Measurements from ENCODE around the gene ADAMTS8. TPM values are rescaled to one million over a fixed set of nuclear protein-coding genes. Genes with fewer than 3 reads are reported as not detected.

The ADAMTS8 gene
- total and polyA plus RNA-seq, 8 donors = 0.58 to 24.1 (median 4.8) TPM

DNA sequence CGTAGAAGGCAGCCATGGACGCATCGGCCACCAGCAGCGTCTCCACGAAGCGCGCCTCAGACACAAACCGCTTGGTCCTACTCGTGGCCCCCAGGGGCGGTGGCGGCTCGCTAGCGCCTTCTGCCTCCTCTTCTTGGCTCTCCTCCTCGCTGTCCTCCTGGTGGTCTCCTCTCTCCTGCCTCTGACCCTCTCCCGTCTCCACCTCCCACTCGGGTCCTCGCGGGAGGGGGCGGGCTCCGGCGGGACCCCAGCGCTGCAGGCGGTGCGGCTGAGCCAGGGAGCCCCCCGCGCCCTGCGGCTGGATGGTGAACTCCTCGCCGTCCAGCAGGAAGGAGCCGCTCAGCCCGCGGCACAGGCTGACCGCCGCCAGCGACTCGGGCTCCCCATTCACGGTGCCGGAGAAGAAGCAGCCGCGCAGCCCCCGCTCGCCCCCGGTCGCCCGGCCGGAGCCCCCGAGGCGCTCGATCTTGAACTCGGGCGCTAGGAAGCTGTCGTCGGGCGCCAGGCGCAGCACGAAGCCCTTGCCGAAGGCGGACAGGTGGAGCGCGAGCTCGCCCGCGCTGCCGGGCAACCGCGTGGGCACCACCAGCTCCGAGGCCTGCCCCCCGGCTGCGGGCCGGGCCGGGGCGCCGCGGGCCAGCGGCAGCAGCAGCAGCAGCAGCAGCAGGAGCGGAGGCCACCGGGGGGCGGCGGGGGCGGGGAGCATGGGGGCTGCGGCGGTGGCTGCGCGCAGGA lies 661 bp downstream of the ADAMTS8 start:
- 1 to 2% (median 1%) methylated on average over 24 to 84 of the region's 84 CpGs for whole genome bisulfite sequencing, 5 donors
- intact Hi-C loops (cut with DNase I; ENCODE audit: low total_unique reads) = loop anchor here (10.0 kb wide), 1 partner anchor 223 kb away; no protein-coding TSS in a partner anchor
- Histone ChIP-seq H3K27ac (peak overlapping the region in 4 of 5 donors; percentile 14 to 90 (median 34)), H3K4me1 (peaks cover 7 to 32% (median 24%) of the 10 kb centered on the region in 4 donors), H3K4me3 (peak overlapping the region; percentile 52 to 60 (median 54)), H3K27me3 (peaks cover 6 to 81% (median 53%) of the 10 kb centered on the region in 3 donors), H3K36me3 (no peaks in the 10 kb centered on the region), H3K9me3 (no peaks in the 10 kb centered on the region)
- DNase-seq = peak in 1 of 2 donors; percentile 65
- TF ChIP-seq EP300 (IDR thresholded peaks at IDR 0.05) = no peak
- TF ChIP-seq POLR2A (IDR thresholded peaks at IDR 0.05) = no peak
- TF ChIP-seq, protein P1, sequence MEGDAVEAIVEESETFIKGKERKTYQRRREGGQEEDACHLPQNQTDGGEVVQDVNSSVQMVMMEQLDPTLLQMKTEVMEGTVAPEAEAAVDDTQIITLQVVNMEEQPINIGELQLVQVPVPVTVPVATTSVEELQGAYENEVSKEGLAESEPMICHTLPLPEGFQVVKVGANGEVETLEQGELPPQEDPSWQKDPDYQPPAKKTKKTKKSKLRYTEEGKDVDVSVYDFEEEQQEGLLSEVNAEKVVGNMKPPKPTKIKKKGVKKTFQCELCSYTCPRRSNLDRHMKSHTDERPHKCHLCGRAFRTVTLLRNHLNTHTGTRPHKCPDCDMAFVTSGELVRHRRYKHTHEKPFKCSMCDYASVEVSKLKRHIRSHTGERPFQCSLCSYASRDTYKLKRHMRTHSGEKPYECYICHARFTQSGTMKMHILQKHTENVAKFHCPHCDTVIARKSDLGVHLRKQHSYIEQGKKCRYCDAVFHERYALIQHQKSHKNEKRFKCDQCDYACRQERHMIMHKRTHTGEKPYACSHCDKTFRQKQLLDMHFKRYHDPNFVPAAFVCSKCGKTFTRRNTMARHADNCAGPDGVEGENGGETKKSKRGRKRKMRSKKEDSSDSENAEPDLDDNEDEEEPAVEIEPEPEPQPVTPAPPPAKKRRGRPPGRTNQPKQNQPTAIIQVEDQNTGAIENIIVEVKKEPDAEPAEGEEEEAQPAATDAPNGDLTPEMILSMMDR (IDR thresholded peaks at IDR 0.05) = peak in 1 of 7 experiments; percentile 15

- Histone ChIP-seq H3K27ac (peak overlapping the region in 3 of 5 donors; percentile 18 to 90 (median 39)), H3K9me3 (no peaks in the 10 kb centered on the region), H3K36me3 (no peaks in the 10 kb centered on the region), H3K27me3 (peaks cover 6 to 83% (median 53%) of the 10 kb centered on the region in 3 donors), H3K4me1 (peaks cover 7 to 32% (median 24%) of the 10 kb centered on the region in 4 donors), H3K4me3 (peak overlapping the region; percentile 52 to 60 (median 54))
- WGBS, 5 donors = 28 to 39% (median 36%) methylated on average over 18 of the region's 18 CpGs
- intact Hi-C loops (cut with DNase I; ENCODE audit: low total_unique reads) = loop anchor here (10.0 kb wide), 1 partner anchor 222 kb away; no protein-coding TSS in a partner anchor
- DNase-seq = no peak
- TF ChIP-seq, protein P1 (IDR thresholded peaks at IDR 0.05) = no peak
- TF ChIP-seq EP300 (IDR thresholded peaks at IDR 0.05) = no peak
- no peak for TF ChIP-seq POLR2A (IDR thresholded peaks at IDR 0.05)
- TF ChIP-seq POLR2AphosphoS5 (IDR thresholded peaks at IDR 0.05) = no peak
Measured at GRCh38 chr11:130426837-130427341, 1.5 kb downstream of the ADAMTS8 start.

DNA sequence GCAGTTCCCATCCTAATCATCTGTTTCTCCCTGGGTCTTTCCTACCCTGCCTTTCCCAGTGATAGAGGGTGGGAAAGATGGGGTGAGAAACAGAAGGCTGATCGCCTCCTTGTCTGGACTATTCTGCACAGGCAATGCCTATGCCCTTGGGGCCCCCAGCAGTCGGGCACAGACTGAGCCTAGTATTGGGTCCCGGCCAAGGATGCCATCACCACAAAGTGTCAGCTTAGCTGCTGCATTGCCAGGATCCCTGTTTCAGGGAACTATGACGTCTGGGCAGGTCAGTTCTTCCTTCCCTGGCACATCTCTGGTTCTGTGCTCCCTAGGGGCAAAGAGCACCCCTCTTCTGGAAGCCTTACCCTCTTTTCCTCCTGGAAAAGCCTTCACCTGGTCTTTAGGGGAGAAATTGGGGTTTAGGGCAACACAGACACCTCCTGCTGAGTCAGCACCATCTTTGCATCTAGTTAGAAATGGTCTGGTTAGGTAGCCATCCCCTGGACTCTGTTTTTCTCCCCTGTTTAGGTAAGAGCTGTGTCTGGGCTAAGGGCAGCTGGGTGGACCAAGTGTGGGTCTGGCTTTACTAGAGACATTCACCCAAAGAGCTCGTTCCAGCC lies 2.1 kb downstream of the ADAMTS8 start:
- H3K27ac ChIP-seq = peak overlapping the region in 3 of 5 donors; percentile 18 to 90 (median 39)

GRCh38 chr11:130425156-130425555 lies 3.3 kb downstream of the ADAMTS8 start:
- Histone ChIP-seq H3K9me3 (no peaks in the 10 kb centered on the region), H3K36me3 (no peaks in the 10 kb centered on the region), H3K27ac (peak overlapping the region in 1 of 5 donors; percentile 90), H3K4me1 (peaks cover 20 to 47% (median 37%) of the 10 kb centered on the region in 4 donors), H3K4me3 (no peak overlapping the region), H3K27me3 (peaks cover 6 to 73% (median 44%) of the 10 kb centered on the region in 3 donors)
- intact Hi-C loops (cut with DNase I; ENCODE audit: low total_unique reads) = loop anchor here (10.0 kb wide), 1 partner anchor 220 kb away; no protein-coding TSS in a partner anchor
- no peak for DNase-seq
- TF ChIP-seq EP300 (IDR thresholded peaks at IDR 0.05) (no peak), POLR2A (IDR thresholded peaks at IDR 0.05) (no peak), POLR2AphosphoS5 (IDR thresholded peaks at IDR 0.05) (no peak)
- TF ChIP-seq, protein P1 (IDR thresholded peaks at IDR 0.05) = no peak
- WGBS, 5 donors = 76 to 81% (median 80%) methylated on average over 8 of the region's 8 CpGs

More for the DNA sequence above, 2.1 kb downstream of the ADAMTS8 start:
- peak overlapping the region; percentile 52 to 60 (median 54) for H3K4me3 ChIP-seq
- TF ChIP-seq POLR2A (IDR thresholded peaks at IDR 0.05) (no peak), POLR2AphosphoS5 (IDR thresholded peaks at IDR 0.05) (peak in 1 of 3 donors; percentile 60)
- intact Hi-C loops (cut with DNase I; ENCODE audit: low total_unique reads) = loop anchor here (10.0 kb wide), 1 partner anchor 222 kb away; no protein-coding TSS in a partner anchor
- 43 to 73% (median 62%) methylated on average over 4 to 5 of the region's 5 CpGs for WGBS, 5 donors
- H3K4me1 ChIP-seq = peaks cover 9 to 35% (median 26%) of the 10 kb centered on the region in 4 donors
- H3K36me3 ChIP-seq = no peaks in the 10 kb centered on the region
- H3K27me3 ChIP-seq = peaks cover 6 to 83% (median 53%) of the 10 kb centered on the region in 3 donors
- no peaks in the 10 kb centered on the region for H3K9me3 ChIP-seq
- no peak for DNase-seq

Measured in stomach (tissue), 9 donors.